ENCODE data around the gene NT5C1B. TPM values are rescaled to one million over a fixed set of nuclear protein-coding genes. Genes with fewer than 3 reads are reported as not detected.
A peak's percentile ranks its signal among the peaks of the same experiment; 100 is the strongest.

The NT5C1B gene
- polyA plus RNA-seq, 2 of the 4 experiments (the other 2 are of a cell fraction): not detected

GRCh38 chr2:18560797-18561085 is 28.6 kb downstream of the NT5C1B start (continued):
- TF ChIP-seq TFCP2L1 (CRISPR knock-in tag; IDR thresholded peaks at IDR 0.05) (no peak), PHF8 (IDR thresholded peaks at IDR 0.05; ENCODE audit: borderline replicate concordance, low read depth) (no peak)

- H3K27ac ChIP-seq: peak within 1 kb of the TSS; percentile 92 to 96
- ATAC-seq (peak; percentile 98 to 99), DNase-seq (ENCODE audit: low read depth in 1 of 2, low spot score in 1 of 2) (peak; percentile 89 to 94), FAIRE-seq (peak; percentile 46)
- peak within 1 kb of the TSS; percentile 88 for H3K4me2 ChIP-seq
- H3K4me3 ChIP-seq: peak within 1 kb of the TSS; percentile 86
- ChIA-PET CTCF (interaction anchor here (1.4 to 2.1 kb wide), 4 partner anchors 12 to 173 kb away, joined by 4 to 11 read pairs (median 6); no protein-coding TSS in a partner anchor), POLR2A (interaction anchor here (0.6 to 1.2 kb wide), 5 partner anchors 8 to 1241 kb away, joined by 3 to 4 read pairs (median 4); no protein-coding TSS in a partner anchor)
- TF ChIP-seq PHF8 (IDR thresholded peaks at IDR 0.05; ENCODE audit: borderline replicate concordance, low read depth) (peak; percentile 99), MAZ (IDR thresholded peaks at IDR 0.05; ENCODE audit: borderline replicate concordance, low read depth, low read length) (0 out of 2 replicates have a peak, but pooled peaks have one; percentile 29), REST (IDR thresholded peaks at IDR 0.05) (0 out of 2 replicates have a peak, but pooled peaks have one; percentile 34), TP53 (CRISPR knock-in tag; IDR thresholded peaks at IDR 0.05) (0 out of 2 replicates have a peak, but pooled peaks have one; percentile 41), RCOR1 (IDR thresholded peaks at IDR 0.05; ENCODE audit: low read depth, low read length) (no peak), MAX (IDR thresholded peaks at IDR 0.05) (peak; percentile 78), EP300 (IDR thresholded peaks at IDR 0.05) (no peak), BCL3 (IDR thresholded peaks at IDR 0.05) (peak; percentile 67; the same call in 1 of the 3 replicates), JUN (IDR thresholded peaks at IDR 0.05) (peak; percentile 67 to 91; a peak in 3 of 5 replicates), KDM5A (IDR thresholded peaks at IDR 0.05) (peak; percentile 47; the same call in 1 of the 2 replicates), SMC3 (IDR thresholded peaks at IDR 0.05) (no peak)
- H3K9me3 ChIP-seq: no peaks in the 10 kb centered on the region
- 0% methylated on average over 11 of the region's 81 CpGs for WGBS (ENCODE audit: missing lambda C conversion rate)
- H3K4me1 ChIP-seq: peaks cover 15% of the 10 kb centered on the region
These were observed 29.2 kb downstream of the NT5C1B start, which contains the start of gene RDH14 for GRCh38 chr2:18560031-18560796. Gene RDH14 (minus strand): TSS chr2:18560653. CDS start chr2:18560572, 81 bp downstream.

- Histone ChIP-seq H3K9me3 (no peaks in the 10 kb centered on the region), H3K4me1 (peaks cover 15% of the 10 kb centered on the region), H3K4me2 (peak overlapping the region; percentile 88), H3K4me3 (peak overlapping the region; percentile 86), H3K27ac (peak overlapping the region; percentile 92 to 96)
- ATAC-seq (no peak), DNase-seq (ENCODE audit: low read depth in 1 of 2, low spot score in 1 of 2) (peak in 1 of 2 experiments; percentile 8), FAIRE-seq (no peak)
- WGBS (ENCODE audit: missing lambda C conversion rate): 32% methylated on average over 11 of the region's 11 CpGs
- ChIA-PET POLR2A (interaction anchor here (0.6 to 1.2 kb wide), 2 partner anchors 432 to 788 kb away, joined by 3 to 4 read pairs; no protein-coding TSS in a partner anchor), CTCF (interaction anchor here (1.4 to 2.1 kb wide), 3 partner anchors 11 to 173 kb away, joined by 4 to 11 read pairs (median 4); no protein-coding TSS in a partner anchor)
- no peak for TF ChIP-seq TFCP2L1 (CRISPR knock-in tag; IDR thresholded peaks at IDR 0.05)
- TF ChIP-seq SMC3 (IDR thresholded peaks at IDR 0.05): no peak
- TF ChIP-seq GATA3 (IDR thresholded peaks at IDR 0.05; ENCODE audit: borderline replicate concordance): no peak
- no peak; a peak in 1 of 5 replicates for TF ChIP-seq JUN (IDR thresholded peaks at IDR 0.05)
- no peak for TF ChIP-seq HOXB5 (CRISPR knock-in tag; IDR thresholded peaks at IDR 0.05)
- no peak for TF ChIP-seq RAD21 (conservative IDR thresholded peaks at IDR 0.05 in 1 of 2, IDR thresholded peaks at IDR 0.05 in 1 of 2)
- TF ChIP-seq RFX5 (IDR thresholded peaks at IDR 0.05): no peak
- no peak for TF ChIP-seq FOSL2 (IDR thresholded peaks at IDR 0.05)
- TF ChIP-seq FOSL2 (CRISPR knock-in tag; IDR thresholded peaks at IDR 0.05): no peak
- TF ChIP-seq ATOH8 (CRISPR knock-in tag; IDR thresholded peaks at IDR 0.05; ENCODE audit: low read depth): no peak
- no peak for TF ChIP-seq MAFK (IDR thresholded peaks at IDR 0.05; ENCODE audit: partially characterized antibody)
- no peak for TF ChIP-seq CHD4 (IDR thresholded peaks at IDR 0.05; ENCODE audit: borderline replicate concordance)
- no peak for TF ChIP-seq POLR2A (IDR thresholded peaks at IDR 0.05; ENCODE audit: low read length)
- no peak for TF ChIP-seq BCL3 (IDR thresholded peaks at IDR 0.05)
- no peak for TF ChIP-seq KDM1A (IDR thresholded peaks at IDR 0.05; ENCODE audit: low read depth)
- TF ChIP-seq EHMT2 (IDR thresholded peaks at IDR 0.05; ENCODE audit: low read depth): no peak
- no peak for TF ChIP-seq TP53 (CRISPR knock-in tag; IDR thresholded peaks at IDR 0.05)
- no peak for TF ChIP-seq CBX8 (IDR thresholded peaks at IDR 0.05)
- no peak for TF ChIP-seq ESRRA (IDR thresholded peaks at IDR 0.05; ENCODE audit: borderline replicate concordance, low read length)
- TF ChIP-seq HOXB13 (CRISPR knock-in tag; IDR thresholded peaks at IDR 0.05; ENCODE audit: low read depth): no peak
These were observed 29.8 kb downstream of the NT5C1B start for GRCh38 chr2:18559531-18560030.

Measured in A549 (cell line).